Endothelial cell of umbilical vein (primary cell): ENCODE measurements around the gene ABCG2. TPM values are rescaled to one million over a fixed set of nuclear protein-coding genes. Genes with fewer than 3 reads are reported as not detected.

ENCODE experiments used
- BruUV-seq: library from RNA; stranded (reverse); fragments of 400-500 nt; replicated peaks from 2 replicates; lab custom pipeline; 2021; lab: Mats Ljungman, UMichigan
- CTCF ChIA-PET: fragments of 300-600, 350-600 bp; sonication (Branson Sonifier 250); formaldehyde crosslinking; loops from one replicate; lab custom pipeline; 2021; ENCODE audit warnings: antibody characterized with exemption, inconsistent platforms; lab: Charles Lee
- POLR2A ChIA-PET: fragments of 300-600, 350-600 bp; sonication (Branson Sonifier 250); formaldehyde crosslinking; loops from one replicate; lab custom pipeline; 2021; ENCODE audit warnings: antibody characterized with exemption, inconsistent platforms; lab: Charles Lee
- DNase-seq: peaks from one replicate; pipeline ENCODE4 v3.0.0-alpha.2; 2011; ENCODE audit warnings: low read depth, low spot score
- FAIRE-seq: peaks from 2 replicates; lab custom pipeline; 2011; peaks lifted over from hg19 to GRCh38; lab: Jason Lieb, UNC
- H2AFZ ChIP-seq: 2 replicates; pipeline ENCODE4 v1.6.0; 2012; ENCODE audit warnings: low read depth, low read length, control low read depth, inconsistent platforms
- H3K27ac ChIP-seq: 2 replicates; pipeline ENCODE4 v1.5.1; 2011; ENCODE audit warnings: low read depth, mild to moderate bottlenecking, control low read depth, low read length, moderate library complexity; ENCODE audit not compliant: insufficient read depth
- H3K27me3 ChIP-seq, 2 experiments: 2 replicates each; pipeline versions ENCODE4 v1.6.0 to v1.6.1; 2011; ENCODE audit warnings: low read length in 2 of 2, mixed read lengths in 1 of 2; ENCODE audit not compliant: control insufficient read depth in 2 of 2, insufficient read depth in 2 of 2
- H3K36me3 ChIP-seq, 2 experiments: 2 replicates in 1 of 2; 3 replicates in 1 of 2; pipeline ENCODE4 v1.5.1; 2011; ENCODE audit warnings: low read length in 2 of 2, mild to moderate bottlenecking in 1 of 2, moderate library complexity in 1 of 2; ENCODE audit not compliant: control insufficient read depth in 2 of 2, insufficient read depth in 2 of 2; ENCODE audit errors: extremely low read depth in 1 of 2
- H3K4me1 ChIP-seq: 3 replicates; pipeline ENCODE4 v1.5.1; 2011; ENCODE audit warnings: mild to moderate bottlenecking, low read length; ENCODE audit not compliant: control insufficient read depth, insufficient read depth; ENCODE audit errors: extremely low read depth
- H3K4me2 ChIP-seq: 2 replicates; pipeline ENCODE4 v1.6.1; 2011; ENCODE audit warnings: low read length, control low read depth, mixed read lengths; ENCODE audit not compliant: insufficient read depth
- H3K4me3 ChIP-seq, 3 experiments: fragments of 200-600 bp in 1 of 3; sonication (generic), shearing (Covaris generic) in 1 of 3; replicated peaks in 1 of 3; 2 replicates each; pipeline ENCODE4 v1.5.1; 2011 to 2016; ENCODE audit warnings: control low read depth in 3 of 3, low read length in 3 of 3, mild to moderate bottlenecking in 2 of 3, inconsistent platforms in 1 of 3, low read depth in 1 of 3, moderate library complexity in 1 of 3; ENCODE audit not compliant: insufficient read depth in 1 of 3
- H3K79me2 ChIP-seq: 2 replicates; pipeline ENCODE4 v1.6.0; 2012; ENCODE audit warnings: low read length, inconsistent platforms; ENCODE audit not compliant: control insufficient read depth, insufficient read depth
- H3K9ac ChIP-seq: replicated peaks from 2 replicates; pipeline ENCODE3; 2011; ENCODE audit warnings: low read length, control low read depth; ENCODE audit not compliant: insufficient read depth; ENCODE audit errors: extremely low read depth
- H3K9me1 ChIP-seq: replicated peaks from 3 replicates; pipeline ENCODE4 v1.6.0; 2011; ENCODE audit warnings: mild to moderate bottlenecking, low read length; ENCODE audit not compliant: control insufficient read depth, insufficient read depth; ENCODE audit errors: extremely low read depth
- H3K9me3 ChIP-seq: replicated peaks from 2 replicates; pipeline ENCODE4 v1.5.1; 2012; ENCODE audit warnings: low read length, inconsistent platforms; ENCODE audit not compliant: control insufficient read depth, insufficient read depth
- H4K20me1 ChIP-seq: replicated peaks from 2 replicates; pipeline ENCODE3; 2011; ENCODE audit warnings: mild to moderate bottlenecking, low read length; ENCODE audit not compliant: control insufficient read depth, insufficient read depth; ENCODE audit errors: extremely low read depth
- CTCF ChIP-seq, 2 donors: IDR thresholded peaks; 1 replicate in 1 of 2; 2 replicates in 1 of 2; pipeline ENCODE4 v1.5.1; 2011; ENCODE audit warnings: low read length in 2 of 2, mild to moderate bottlenecking in 2 of 2, moderate library complexity in 2 of 2, control low read depth in 1 of 2, inconsistent platforms in 1 of 2, low read depth in 1 of 2; ENCODE audit not compliant: insufficient read depth in 1 of 2; ENCODE audit errors: extremely low read depth in 1 of 2
- EZH2 ChIP-seq: IDR thresholded peaks from 2 replicates; pipeline ENCODE4 v1.6.1; 2012; ENCODE audit warnings: borderline replicate concordance, low read depth, mild to moderate bottlenecking, moderate library complexity, low read length, inconsistent platforms; ENCODE audit not compliant: severe bottlenecking
- FOS ChIP-seq: IDR thresholded peaks from 2 replicates; pipeline ENCODE4 v1.6.1; 2011; ENCODE audit warnings: mild to moderate bottlenecking, low read length, moderate library complexity, borderline replicate concordance; ENCODE audit not compliant: insufficient read depth
- GATA2 ChIP-seq: IDR thresholded peaks from 2 replicates; pipeline ENCODE4 v1.7.0; 2011; ENCODE audit warnings: low read depth, mild to moderate bottlenecking, moderate library complexity, mixed read lengths, low read length; ENCODE audit not compliant: insufficient read length, insufficient read depth
- JUN ChIP-seq: IDR thresholded peaks from 2 replicates; pipeline ENCODE4 v1.6.1; 2011; ENCODE audit warnings: borderline replicate concordance, low read depth; ENCODE audit not compliant: insufficient read length, insufficient read depth
- MAX ChIP-seq: IDR thresholded peaks from 2 replicates; pipeline ENCODE4 v1.6.1; 2011; ENCODE audit not compliant: insufficient read depth, insufficient read length
- MYC ChIP-seq: IDR thresholded peaks from one replicate; pipeline ENCODE4 v1.6.1; 2011; ENCODE audit warnings: mild to moderate bottlenecking, low read depth, low read length
- POLR2A ChIP-seq: IDR thresholded peaks from 2 replicates; pipeline ENCODE4 v1.6.1; 2012; ENCODE audit warnings: low read depth, mild to moderate bottlenecking, control low read depth, low read length
- POLR2AphosphoS5 ChIP-seq: IDR thresholded peaks from 2 replicates; pipeline ENCODE4 v1.6.1; 2012; ENCODE audit warnings: low read depth, mild to moderate bottlenecking, control low read depth, low read length, moderate library complexity; ENCODE audit not compliant: insufficient read depth
- dilution Hi-C: fragments of 300-500 bp; cut with MboI; formaldehyde crosslinking; loops from one replicate; pipeline ENCODE4 v1.15.0; 2019; ENCODE audit warnings: low sequenced_read_pairs; ENCODE audit not compliant: extremely low pct_ligation_motif_present
- intact Hi-C: fragments of 100-400 bp; cut with micrococcal nuclease; formaldehyde crosslinking; loops from one replicate; pipeline ENCODE4 v1.10.0; 2022
- polyA plus RNA-seq, 4 experiments: library from polyadenylated mRNA; depleted of rRNA in 3 of 4; stranded (reverse) in 3 of 4; unstranded in 1 of 4; fragments of >200 nt; gene quantifications; 2 replicates each; pipeline versions ENCODE4 v1.2.1 to v1.2.3, GENCODE V29; 2011 to 2012; ENCODE audit warnings: missing spikeins in 1 of 4
- total RNA-seq: library from RNA; stranded (reverse); gene quantifications from 2 replicates; pipeline ENCODE4 v1.2.3, GENCODE V29; 2021

Gene ABCG2
- total and polyA plus RNA-seq, 2 donors (not counting 3 experiments of a cell fraction or from before 2014, with no cell fraction given), result 3.4 to 5.0 TPM

- no TSS peak for BruUV-seq
- Histone ChIP-seq H3K9ac (no peak overlapping the region), H3K27me3 (no peaks in the 10 kb centered on the region), H4K20me1 (no peaks in the 10 kb centered on the region), H3K9me3 (no peaks in the 10 kb centered on the region), H3K79me2 (no peaks in the 10 kb centered on the region), H3K36me3 (no peaks in the 10 kb centered on the region), H3K9me1 (no peaks in the 10 kb centered on the region), H3K4me3 (no peak overlapping the region), H3K4me2 (no peak overlapping the region), H3K27ac (no peak overlapping the region), H3K4me1 (no peaks in the 10 kb centered on the region), H2AFZ (no peak overlapping the region)
- dilution Hi-C loops, result no loop called here
- CTCF ChIA-PET, result interaction anchor here (1.0 kb wide), 1 partner anchor 15 kb away, joined by 3 read pairs; no protein-coding TSS in a partner anchor
- no peak for DNase-seq
- TF ChIP-seq JUN (no peak), CTCF (IDR thresholded peaks at IDR 0.05; ENCODE audit: extremely low read depth in 1 of 2, insufficient read depth in 1 of 2, low read depth in 1 of 2, low read length in 2 of 2) (no peak), GATA2 (no peak), MAX (no peak), POLR2AphosphoS5 (no peak), MYC (no peak), FOS (no peak), POLR2A (no peak), EZH2 (no peak)
- intact Hi-C loops, result no loop called here
- POLR2A ChIA-PET, result no interaction called here
- no peak for FAIRE-seq
Measured at GRCh38 chr4:88098993-88099752, 59.3 kb downstream of the ABCG2 start.
